ENCODE results near the gene DDX42.

Gene DDX42

GRCh38 chr17:63826468-63827001 is 52.6 kb downstream of the DDX42 start:
- no peak for DNase-seq

DNA sequence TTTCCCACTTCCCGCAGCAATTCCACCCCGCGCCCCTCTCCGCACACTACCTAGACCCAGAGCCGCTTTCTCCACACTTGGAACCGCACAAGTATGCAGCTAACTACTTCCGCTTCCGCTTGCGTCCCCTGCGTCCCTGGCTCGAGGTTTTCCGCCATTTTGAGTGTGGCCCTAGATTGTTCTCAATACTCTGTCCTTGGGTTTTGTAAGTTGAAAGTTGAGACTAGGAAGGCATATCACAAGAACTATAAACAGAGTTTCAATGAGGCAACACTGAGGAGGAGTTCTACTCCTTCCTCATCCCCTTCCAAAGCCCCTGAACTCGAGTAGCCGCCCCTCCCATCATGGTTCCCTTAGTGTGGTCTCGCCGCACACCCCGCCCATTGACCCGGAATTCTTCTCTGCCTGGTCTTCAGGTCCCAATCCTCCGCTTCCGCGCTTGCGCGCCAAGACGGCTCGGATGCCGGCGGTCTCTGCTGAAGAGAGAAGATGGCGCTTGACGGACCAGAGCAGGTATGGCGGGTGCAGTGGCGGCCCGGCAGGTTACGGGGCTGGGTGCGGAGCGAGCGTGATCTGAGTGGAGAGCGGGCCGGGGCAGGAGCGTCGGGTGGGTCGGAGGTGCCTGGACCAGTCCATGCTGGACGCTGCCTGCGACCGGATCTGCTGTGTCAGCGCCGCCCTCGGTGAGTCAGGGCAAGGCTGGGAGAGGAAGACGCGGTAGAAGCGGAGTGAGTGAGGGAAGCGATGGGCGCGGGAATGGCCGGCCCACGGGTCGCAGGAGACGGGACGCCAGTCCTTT is 53.2 kb downstream of the DDX42 start, which contains the start of the genes FTSJ3 and PSMC5:
Gene FTSJ3 (minus strand): TSS at position 662 of the 799 bp plus-strand sequence. CDS start 761 bp downstream, outside the sequence.
Gene PSMC5 (plus strand): TSS at position 430 of the 799 bp plus-strand sequence. CDS start 60 bp downstream, at position 490.
- peak; percentile 92 for DNase-seq

DNA sequence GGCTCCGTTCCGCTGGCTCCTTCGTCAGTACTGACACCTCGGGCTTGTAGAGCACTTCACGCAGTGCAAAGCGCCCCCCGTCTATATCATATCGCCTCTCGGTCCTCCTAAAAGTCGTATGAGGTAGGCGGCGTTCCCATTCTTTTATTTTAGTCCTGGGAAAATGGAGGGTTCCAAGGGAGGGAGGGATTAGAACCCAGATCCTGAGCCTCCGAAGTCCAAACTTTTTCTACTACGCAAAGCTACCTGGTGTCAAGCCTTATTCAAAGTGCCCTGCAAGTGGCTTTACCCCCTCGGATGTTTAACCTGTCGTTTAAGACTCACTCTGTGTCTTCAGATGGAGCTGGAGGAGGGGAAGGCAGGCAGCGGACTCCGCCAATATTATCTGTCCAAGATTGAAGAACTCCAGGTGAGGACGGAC is 53.8 kb downstream of the DDX42 start:
- DNase-seq = no peak

DNA sequence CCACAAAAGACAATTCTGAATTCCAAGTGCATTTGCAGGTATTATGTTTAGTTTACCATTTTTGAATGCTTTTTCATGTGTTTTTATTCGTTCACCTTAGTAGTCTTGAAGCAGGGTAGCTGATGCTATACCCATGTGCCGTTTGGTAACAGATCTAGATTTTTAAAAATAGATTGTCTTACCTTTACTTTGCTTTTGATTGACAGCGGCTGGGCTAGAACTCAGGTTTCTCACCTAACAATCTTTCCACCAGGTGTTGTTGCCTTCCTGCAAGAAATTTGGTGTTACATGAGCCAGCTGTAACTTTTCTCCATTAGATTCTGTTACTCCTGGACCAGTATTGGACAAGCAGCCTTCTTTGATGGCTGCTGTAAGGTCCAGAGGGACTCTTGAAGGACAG is 55.0 kb downstream of the DDX42 start:
- DNase-seq = no peak

GRCh38 chr17:63830278-63830677 is 56.3 kb downstream of the DDX42 start:
- DNase-seq = no peak

DNA sequence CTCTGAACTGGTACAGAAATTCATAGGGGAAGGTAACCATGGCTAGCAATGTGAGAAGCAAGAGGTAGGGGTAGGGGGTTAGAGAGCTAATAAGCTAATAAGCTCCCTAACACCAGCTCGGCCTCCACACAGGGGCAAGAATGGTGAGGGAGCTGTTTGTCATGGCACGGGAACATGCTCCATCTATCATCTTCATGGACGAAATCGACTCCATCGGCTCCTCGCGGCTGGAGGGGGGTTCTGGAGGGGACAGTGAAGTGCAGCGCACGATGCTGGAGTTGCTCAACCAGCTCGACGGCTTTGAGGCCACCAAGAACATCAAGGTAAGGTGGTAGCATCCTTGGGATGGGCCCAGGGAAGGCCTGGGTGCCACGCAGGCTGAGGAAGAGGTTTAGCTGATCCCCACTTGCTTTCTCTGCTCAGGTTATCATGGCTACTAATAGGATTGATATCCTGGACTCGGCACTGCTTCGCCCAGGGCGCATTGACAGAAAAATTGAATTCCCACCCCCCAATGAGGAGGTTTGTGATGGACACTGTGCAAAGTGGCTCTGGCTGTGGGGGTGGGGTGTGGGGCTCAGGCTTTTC is 57.0 kb downstream of the DDX42 start:
- DNase-seq = no peak

DNA sequence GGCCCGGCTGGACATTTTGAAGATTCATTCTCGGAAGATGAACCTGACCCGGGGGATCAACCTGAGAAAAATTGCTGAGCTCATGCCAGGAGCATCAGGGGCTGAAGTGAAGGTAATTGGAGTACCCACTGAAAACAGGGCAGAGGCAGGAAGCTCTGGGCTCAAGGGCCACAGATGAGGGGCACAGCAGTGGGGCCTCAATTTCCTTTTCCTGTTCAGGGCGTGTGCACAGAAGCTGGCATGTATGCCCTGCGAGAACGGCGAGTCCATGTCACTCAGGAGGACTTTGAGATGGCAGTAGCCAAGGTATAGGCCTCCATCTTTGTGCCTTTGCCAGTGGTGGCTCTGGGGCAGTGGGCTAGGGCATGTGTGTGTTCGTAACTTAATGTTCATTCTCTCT is 57.5 kb downstream of the DDX42 start:
- DNase-seq = no peak

- no peak for DNase-seq
Observed at GRCh38 chr17:63832014-63832413, 58.0 kb downstream of the DDX42 start.

DNA sequence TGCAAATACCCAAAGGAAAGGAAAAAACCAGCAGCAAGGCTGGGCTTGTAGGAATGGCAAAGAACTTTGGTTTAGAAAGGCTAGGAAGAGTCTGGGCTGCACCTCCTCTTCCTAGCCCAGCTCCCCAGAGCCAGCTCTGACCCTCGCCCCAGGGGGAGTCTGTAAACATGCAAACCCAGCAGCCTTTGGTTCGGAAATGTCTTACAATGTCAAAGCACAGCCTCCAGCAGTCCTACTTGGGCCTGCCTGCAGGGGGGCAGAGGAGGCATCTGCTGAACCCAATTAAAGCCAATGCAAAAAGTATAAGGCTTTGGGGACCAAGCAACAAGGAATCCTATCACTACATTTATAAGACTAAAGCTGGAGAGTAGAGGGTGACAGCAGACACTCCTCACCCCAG is 58.5 kb downstream of the DDX42 start:
- DNase-seq = no peak

GRCh38 chr17:63833026-63833740 is 59.2 kb downstream of the DDX42 start:
- no peak for DNase-seq

GRCh38 chr17:63833741-63834373 is 59.9 kb downstream of the DDX42 start:
- no peak for DNase-seq

GRCh38 chr17:63834431-63835166 is 60.6 kb downstream of the DDX42 start:
- peak; percentile 91 for DNase-seq

DNA sequence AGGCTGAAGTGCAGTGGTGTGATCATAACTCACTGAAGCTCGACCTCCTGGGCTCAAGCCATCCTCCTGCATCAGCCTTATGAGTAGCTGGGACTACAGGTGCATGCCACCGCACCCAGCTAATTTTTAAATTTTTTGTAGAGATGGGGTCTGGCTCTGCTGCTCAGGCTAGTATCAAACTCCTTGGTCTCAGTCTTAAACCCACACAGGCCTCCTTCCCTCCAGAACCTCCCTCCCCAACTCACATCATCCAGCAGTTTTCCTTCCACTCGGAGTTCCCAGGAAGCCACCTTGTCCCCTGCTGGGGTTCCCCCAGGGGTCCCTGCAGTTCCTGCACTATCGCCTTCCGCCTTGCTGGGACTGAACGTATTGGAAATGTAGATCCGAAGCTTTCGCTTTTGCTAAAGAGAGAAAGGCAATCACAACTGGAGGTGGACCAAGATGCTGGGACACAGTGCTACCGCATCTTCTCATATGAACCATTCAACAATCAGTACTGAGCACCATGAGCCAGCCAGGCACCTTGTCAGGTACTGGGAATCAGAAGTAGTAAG is 61.3 kb downstream of the DDX42 start:
- DNase-seq = no peak

- no peak for DNase-seq
Observed at GRCh38 chr17:63836811-63837210, 62.8 kb downstream of the DDX42 start.

- no peak for DNase-seq
Observed at GRCh38 chr17:63837480-63837879, 63.5 kb downstream of the DDX42 start.

DNA sequence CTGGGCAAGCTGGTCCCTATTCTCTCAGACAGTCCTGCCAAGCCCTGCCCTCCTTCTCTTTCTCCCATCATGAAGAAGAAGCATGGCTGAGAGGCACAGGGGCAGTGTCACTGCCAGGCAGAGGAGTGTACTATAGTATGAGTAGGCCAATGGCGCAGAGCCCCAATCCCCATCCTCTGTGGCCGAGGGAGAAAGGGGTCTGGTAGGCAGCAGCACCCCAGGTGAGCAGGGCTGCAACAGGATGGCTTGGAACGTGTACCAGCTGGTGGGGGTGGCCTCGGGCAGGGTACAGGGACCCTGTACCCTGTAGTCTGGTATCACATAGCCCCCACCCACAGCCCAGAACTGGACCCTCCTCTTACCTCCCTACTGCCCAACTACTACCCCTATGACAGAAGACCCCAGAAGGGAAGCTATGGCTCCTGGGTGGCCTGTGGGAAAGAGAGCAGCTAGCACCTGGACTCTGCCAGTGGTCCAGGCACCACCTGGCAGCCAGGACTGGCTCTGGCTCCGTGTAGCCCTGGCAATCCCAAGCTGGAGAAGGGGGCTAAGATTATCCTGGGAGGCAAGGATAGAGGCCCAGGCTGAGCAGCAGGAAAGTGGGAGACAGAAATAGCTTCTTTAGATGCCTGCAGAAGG is 64.1 kb downstream of the DDX42 start:
- no peak for DNase-seq

DNA sequence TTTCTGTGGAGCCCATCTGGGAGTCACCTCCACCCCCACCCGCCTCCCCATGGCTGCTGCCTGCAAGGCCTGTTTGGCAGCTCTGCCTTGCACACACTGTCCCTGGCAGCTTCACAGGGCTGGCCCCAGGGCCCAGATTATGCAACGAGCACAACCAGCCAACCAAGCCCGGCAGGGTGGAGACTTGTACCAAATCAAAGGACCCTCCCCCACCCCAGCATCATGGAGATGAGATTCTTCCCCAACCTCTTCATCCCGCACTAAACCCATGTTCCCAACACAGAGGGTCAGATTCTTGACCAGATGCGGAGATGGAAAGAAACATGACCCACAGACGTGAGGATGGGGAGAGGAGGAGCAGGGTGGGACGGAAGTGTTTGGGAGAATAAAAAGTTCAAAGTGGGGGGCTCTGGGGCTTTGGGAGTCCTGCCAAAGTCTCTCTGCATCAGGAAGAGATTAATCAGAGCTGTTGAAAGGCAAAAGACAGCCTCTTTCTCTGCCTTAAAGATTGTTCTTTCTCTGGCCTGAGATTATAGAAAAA is 64.7 kb downstream of the DDX42 start:
- DNase-seq = no peak

DNA sequence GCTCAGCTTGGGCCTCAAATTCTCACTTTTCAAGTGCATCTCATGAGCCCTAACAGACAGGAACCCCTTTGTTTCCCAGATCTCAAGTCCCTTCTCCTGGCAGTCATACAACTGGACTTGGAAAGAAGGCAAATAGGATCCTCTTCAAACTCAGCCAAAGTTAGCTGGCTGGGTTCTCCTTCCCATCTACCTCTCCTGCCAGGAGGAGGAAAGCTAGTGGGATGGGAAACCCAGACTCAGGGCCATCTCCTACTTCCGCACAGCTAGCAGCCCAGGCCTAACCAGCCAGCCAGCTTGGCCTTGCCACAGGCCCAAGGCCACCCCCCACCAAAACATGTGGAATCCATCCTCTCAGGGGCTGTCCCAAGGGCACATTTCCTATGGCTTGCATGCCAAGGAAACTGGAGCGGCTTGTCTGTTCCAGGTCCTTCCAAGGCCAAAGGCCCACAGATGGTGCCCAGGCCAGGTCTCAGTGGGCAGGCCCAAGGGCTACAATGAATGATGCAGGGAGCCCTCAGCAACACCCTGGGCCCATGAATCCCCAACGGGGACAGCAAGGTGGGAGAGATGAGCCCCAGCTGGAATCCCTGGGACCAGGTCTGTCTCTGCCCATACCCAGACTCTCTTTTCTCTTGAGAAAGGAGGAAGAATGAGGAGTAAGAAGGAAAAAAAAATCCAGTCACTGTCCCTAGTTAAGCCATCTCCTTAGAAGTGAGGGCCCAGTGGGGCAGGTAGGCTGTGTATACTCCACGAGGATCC is 66.8 kb downstream of the DDX42 start:
- DNase-seq = no peak

DNA sequence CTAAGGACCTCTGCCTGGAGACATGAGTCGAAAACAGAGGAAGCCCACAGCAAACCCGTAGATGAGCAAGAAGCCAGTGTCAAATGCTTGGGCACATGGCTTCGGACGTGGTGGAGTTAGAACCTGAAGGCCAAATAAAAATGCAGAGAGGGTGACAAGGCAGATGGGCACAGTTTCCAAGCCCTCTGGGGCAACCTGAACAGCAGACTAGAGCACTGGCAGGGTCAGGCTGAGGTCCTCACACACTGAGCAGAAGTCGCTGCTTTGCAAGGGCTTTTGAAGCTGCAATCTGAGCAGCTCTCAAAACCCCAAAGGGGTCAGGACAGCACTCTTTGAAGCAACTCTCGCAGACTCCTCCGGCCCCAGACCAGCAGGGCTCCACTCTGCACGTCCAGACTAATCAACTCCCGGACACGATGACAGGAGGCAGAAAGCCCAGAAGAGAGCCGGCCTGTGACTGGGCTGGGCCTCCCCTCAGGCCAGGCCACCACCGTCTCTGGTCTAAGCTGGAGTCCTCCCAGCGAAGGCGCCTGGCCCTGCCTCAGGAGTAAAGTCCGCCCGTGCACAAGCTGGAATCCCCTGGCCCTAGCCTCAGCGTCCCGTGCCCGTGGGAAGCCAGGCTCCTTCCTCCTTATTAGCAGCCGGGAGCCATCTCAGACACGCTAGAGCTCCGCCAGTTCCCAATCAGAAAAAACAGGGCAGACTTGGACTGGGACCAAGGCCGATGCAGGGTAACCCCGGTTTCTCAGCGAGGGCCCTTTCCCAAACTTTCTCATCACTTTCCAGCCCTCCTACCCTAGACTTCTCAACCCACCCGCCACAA is 67.6 kb downstream of the DDX42 start:
- DNase-seq = no peak
